GM12878 (cell line): ENCODE data around the gene MED22. TPM values are rescaled to one million over a fixed set of nuclear protein-coding genes. Genes with fewer than 3 reads are reported as not detected.
"Not testable (repeated sequence)": the region's sequence is repeated elsewhere in the genome, so short reads cannot be mapped to it uniquely, and the experiment has no call there.

Experiments
- ATAC-seq: fragments of 200-7000 bp; cut with Tn5 transposase; 3 replicates; pipeline ENCODE4 v1.9.1; 2020; ENCODE audit warnings: mild to moderate bottlenecking, moderate library complexity
- BruUV-seq: library from RNA; stranded (reverse); fragments of 400-500 nt; replicated peaks from 2 replicates; lab custom pipeline; 2021; lab: Mats Ljungman, UMichigan
- CTCF ChIA-PET: fragments of 300-600 bp; sonication (Branson Sonifier 250); formaldehyde crosslinking; extraction: SDS; loops from one replicate; lab custom pipeline; 2021; ENCODE audit warnings: inconsistent platforms; lab: Yijun Ruan, JAX
- POLR2A ChIA-PET: fragments of 350-600 bp; formaldehyde crosslinking; extraction: SDS; loops from one replicate; lab custom pipeline; 2021; ENCODE audit warnings: inconsistent platforms; lab: Charles Lee
- RAD21 ChIA-PET: fragments of 300-600 bp; sonication (Branson Sonifier 250); formaldehyde crosslinking; loops from one replicate; lab custom pipeline; 2023; ENCODE audit warnings: antibody characterized with exemption; ENCODE audit not compliant: unreplicated experiment; lab: Charles Lee
- SMC1A ChIA-PET: fragments of 300-600 bp; sonication (Branson Sonifier 250); formaldehyde crosslinking; loops from one replicate; lab custom pipeline; 2023; ENCODE audit not compliant: unreplicated experiment, uncharacterized antibody; lab: Charles Lee
- DNase-seq: peaks from one replicate; pipeline ENCODE4 v3.0.0-alpha.2; 2011; ENCODE audit warnings: low read depth, low spot score
- FAIRE-seq: peaks from 3 replicates; lab custom pipeline; 2011; peaks lifted over from hg19 to GRCh38; lab: Jason Lieb, UNC
- H2AFZ ChIP-seq: 2 replicates; pipeline ENCODE4 v1.6.0; 2011; ENCODE audit warnings: low read depth, low read length, control low read depth; ENCODE audit not compliant: control insufficient read depth
- H3K27ac ChIP-seq: 2 replicates; pipeline ENCODE4 v1.5.1; 2011; ENCODE audit warnings: control low read depth; ENCODE audit not compliant: control insufficient read depth, insufficient read depth
- H3K27me3 ChIP-seq, 2 experiments: replicated peaks in 1 of 2; 2 replicates each; pipeline versions ENCODE4 v1.6.0 to v1.6.1; 2011; ENCODE audit warnings: low read length in 1 of 2; ENCODE audit not compliant: control insufficient read depth in 2 of 2, insufficient read depth in 2 of 2
- H3K36me3 ChIP-seq, 2 experiments: 2 replicates each; pipeline ENCODE4 v1.5.1; 2011; ENCODE audit warnings: low read length in 1 of 2; ENCODE audit not compliant: control insufficient read depth in 2 of 2, insufficient read depth in 2 of 2
- H3K4me1 ChIP-seq: 2 replicates; pipeline ENCODE4 v1.6.1; 2011; ENCODE audit warnings: mild to moderate bottlenecking, low read length, moderate library complexity, mixed read lengths; ENCODE audit not compliant: control insufficient read depth, insufficient read depth
- H3K4me2 ChIP-seq: 2 replicates; pipeline ENCODE4 v1.6.0; 2011; ENCODE audit warnings: control low read depth; ENCODE audit not compliant: control insufficient read depth, insufficient read depth
- H3K4me3 ChIP-seq: fragments of 200-600 bp; sonication (generic); 2 replicates; pipeline ENCODE4 v1.5.1; 2016
- H3K79me2 ChIP-seq: 2 replicates; pipeline ENCODE4 v1.6.0; 2011; ENCODE audit warnings: low read length; ENCODE audit not compliant: control insufficient read depth, insufficient read depth
- H3K9ac ChIP-seq: 2 replicates; pipeline ENCODE4 v1.8.0; 2011; ENCODE audit warnings: low read length, control low read depth, mixed read lengths; ENCODE audit not compliant: control insufficient read depth, insufficient read depth
- H3K9me3 ChIP-seq: replicated peaks from 3 replicates; pipeline ENCODE4 v1.5.1; 2011; ENCODE audit warnings: mild to moderate bottlenecking, low read length; ENCODE audit not compliant: control insufficient read depth, insufficient read depth
- H4K20me1 ChIP-seq: 2 replicates; pipeline ENCODE4 v1.6.0; 2011; ENCODE audit not compliant: control insufficient read depth, insufficient read depth
- POLR2AphosphoS5 ChIP-seq: IDR thresholded peaks from 2 replicates; pipeline ENCODE4 v1.6.1; 2011; ENCODE audit warnings: mild to moderate bottlenecking, low read length, inconsistent platforms
- WGBS: methylation state at CpG from one replicate; pipeline ENCODE4 v1.1.6; 2016; ENCODE audit warnings: low lambda C conversion rate; ENCODE audit not compliant: insufficient replicate concordance, insufficient coverage; ENCODE audit errors: missing lambda C conversion rate; 5-methylcytosine and 5-hydroxymethylcytosine counted together
- in situ Hi-C: fragments of 300-500 bp; cut with MboI; formaldehyde crosslinking; loops from 9 replicates; pipeline ENCODE4 v1.14.3; 2018; ENCODE audit warnings: mixed read lengths
- intact Hi-C: fragments of 100-400 bp; cut with micrococcal nuclease; formaldehyde crosslinking; loops from one replicate; pipeline ENCODE4 v1.14.2; 2022; ENCODE audit not compliant: unreplicated experiment
- polyA plus RNA-seq, 11 experiments: library from polyadenylated mRNA; depleted of rRNA in 4 of 11; unstranded in 6 of 11; stranded (reverse) in 5 of 11; fragments of >200 nt; fragmentation: Nextera tagmentation in 4 of 11; fragmentation: Illumina TruSeq in 1 of 11; extraction: Ambion mirVana in 4 of 11; extraction: Trizol in 1 of 11; gene quantifications; 1 replicate in 1 of 11; 2 replicates in 10 of 11; pipeline versions ENCODE4 v1.2.1 to v1.2.3, GENCODE V29; 2011 to 2016; ENCODE audit warnings: inconsistent platforms in 2 of 11, missing spikeins in 2 of 11, low read depth in 1 of 11
- total RNA-seq, 4 experiments: library from RNA; depleted of rRNA in 3 of 4; stranded (reverse); fragments of >200 nt in 3 of 4; fragmentation: Illumina TruSeq in 1 of 4; extraction: Trizol in 1 of 4; gene quantifications; 2 replicates each; pipeline versions ENCODE4 v1.2.1 to v1.2.3, GENCODE V29; 2013 to 2021

MED22 gene
- total and polyA plus RNA-seq, 10 of the 15 experiments (the other 5 are each of a cell fraction or from before 2014, with no cell fraction given) = 1.4 to 42.1 (median 24.6) TPM

- no peak for TF ChIP-seq POLR2AphosphoS5
These were observed 45.5 kb upstream of the MED22 start (continued) for GRCh38 chr9:133393399-133393798.

DNA sequence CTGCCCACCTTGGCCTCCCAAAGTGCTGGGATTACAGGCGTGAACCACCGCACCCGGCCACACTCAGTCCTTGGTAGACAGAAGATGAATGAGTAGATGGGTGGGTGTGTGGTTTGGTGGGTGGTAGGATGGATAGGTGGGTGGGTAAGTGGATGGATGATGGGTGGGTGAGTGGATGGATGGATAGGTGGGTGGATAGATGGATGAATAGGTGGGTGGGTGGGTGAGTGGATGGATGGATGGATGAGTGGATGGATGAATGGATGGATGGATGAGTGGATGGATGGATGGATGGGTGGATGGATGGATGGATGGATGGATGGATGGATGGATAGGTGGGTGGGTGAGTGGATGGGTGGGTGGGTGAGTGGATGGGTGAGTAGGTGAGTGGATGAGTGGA lies 44.4 kb upstream of the MED22 start:
- in situ Hi-C loops, H3K27me3 ChIP-seq, H3K4me3 ChIP-seq, CTCF ChIA-PET, H4K20me1 ChIP-seq, FAIRE-seq, H3K4me2 ChIP-seq, ATAC-seq, RAD21 ChIA-PET, H3K27ac ChIP-seq, H3K9ac ChIP-seq, H3K36me3 ChIP-seq, H3K4me1 ChIP-seq, DNase-seq, SMC1A ChIA-PET, BruUV-seq, H3K9me3 ChIP-seq, POLR2A ChIA-PET, H3K79me2 ChIP-seq, intact Hi-C loops, H2AFZ ChIP-seq: not testable (repeated sequence)
- WGBS = 92% methylated on average over 3 of the region's 3 CpGs

DNA sequence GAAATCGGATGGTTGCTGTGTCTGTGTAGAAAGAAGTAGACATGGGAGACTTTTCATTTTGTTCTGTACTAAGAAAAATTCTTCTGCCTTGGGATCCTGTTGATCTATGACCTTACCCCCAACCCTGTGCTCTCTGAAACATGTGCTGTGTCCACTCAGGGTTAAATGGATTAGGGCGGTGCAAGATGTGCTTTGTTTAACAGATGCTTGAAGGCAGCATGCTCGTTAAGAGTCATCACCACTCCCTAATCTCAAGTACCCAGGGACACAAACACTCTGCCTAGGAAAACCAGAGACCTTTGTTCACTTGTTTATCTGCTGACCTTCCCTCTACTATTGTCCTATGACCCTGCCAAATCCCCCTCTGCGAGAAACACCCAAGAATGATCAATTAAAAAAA lies 43.5 kb upstream of the MED22 start:
- H3K79me2 ChIP-seq, H3K4me3 ChIP-seq, H3K27ac ChIP-seq, FAIRE-seq, BruUV-seq, POLR2A ChIA-PET, H3K36me3 ChIP-seq, H3K27me3 ChIP-seq, H3K4me1 ChIP-seq, DNase-seq, H4K20me1 ChIP-seq, H2AFZ ChIP-seq, H3K9ac ChIP-seq, H3K4me2 ChIP-seq, H3K9me3 ChIP-seq, CTCF ChIA-PET, intact Hi-C loops, ATAC-seq, in situ Hi-C loops, SMC1A ChIA-PET, RAD21 ChIA-PET: not testable (repeated sequence)
- WGBS = 30% methylated on average over 2 of the region's 4 CpGs
